ENCODE results near the gene DTHD1.

Gene DTHD1

DNA sequence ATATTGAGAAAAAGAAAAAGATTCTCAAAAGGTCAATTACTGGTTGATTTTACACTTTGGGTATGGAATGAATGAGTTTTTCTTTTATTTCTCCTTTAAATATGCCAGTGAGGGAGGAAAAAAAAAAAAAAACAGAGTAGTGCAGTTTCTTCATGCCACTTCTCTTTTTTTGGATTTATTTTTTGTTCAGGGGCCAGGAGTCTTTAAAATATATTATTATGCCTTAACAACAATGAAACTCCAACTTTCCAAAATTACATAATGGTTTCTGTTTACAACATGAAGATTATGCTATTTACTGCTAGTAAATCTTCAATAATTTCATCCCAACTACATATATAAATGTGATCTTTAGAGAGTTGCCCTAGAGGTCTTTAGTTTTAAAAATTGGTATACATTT, 31.9 kb downstream of the DTHD1 start:
- DNase-seq (ENCODE audit: low read depth in 3 of 3, low spot score in 1 of 3): no peak

DNA sequence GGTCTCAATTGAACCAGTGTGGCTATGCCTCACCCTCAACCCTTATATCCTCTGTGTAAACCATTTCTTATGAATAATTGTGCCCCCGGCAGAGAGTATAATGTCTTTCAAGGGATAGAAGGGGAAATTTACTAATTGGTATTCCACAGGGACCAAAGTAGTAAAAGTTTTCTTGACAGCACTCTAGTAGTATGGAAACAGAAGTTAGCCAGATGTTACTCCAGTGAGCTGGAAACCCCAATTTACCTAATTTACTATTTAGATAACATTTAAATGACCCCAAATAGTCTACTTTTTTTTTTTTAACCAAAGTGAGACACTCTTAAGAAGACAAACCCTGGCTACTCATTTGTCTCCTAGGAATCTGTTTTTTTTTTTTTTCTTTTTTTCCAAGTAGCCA, 32.3 kb downstream of the DTHD1 start:
- DNase-seq (ENCODE audit: low read depth in 3 of 3, low spot score in 1 of 3): no peak

DNA sequence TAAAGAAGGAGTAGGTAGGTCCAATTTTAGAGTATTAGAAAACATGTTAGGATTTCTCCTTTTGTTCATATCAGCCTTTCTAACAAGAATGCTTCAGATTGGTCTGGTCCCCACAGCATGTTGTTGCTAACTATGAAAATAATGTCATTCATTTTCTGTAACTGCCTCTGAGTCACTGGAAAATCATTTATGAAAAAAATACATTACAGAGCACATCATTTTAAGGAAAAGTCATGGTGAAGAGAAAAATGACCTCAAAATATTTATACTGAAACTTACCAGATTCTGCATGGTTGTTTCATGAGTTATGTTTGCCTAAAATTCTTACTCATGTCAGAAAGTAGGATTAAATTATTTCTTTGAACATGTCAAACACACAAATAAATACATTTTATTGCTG, 35.2 kb downstream of the DTHD1 start:
- DNase-seq (ENCODE audit: low read depth in 3 of 3, low spot score in 1 of 3): no peak

DNA sequence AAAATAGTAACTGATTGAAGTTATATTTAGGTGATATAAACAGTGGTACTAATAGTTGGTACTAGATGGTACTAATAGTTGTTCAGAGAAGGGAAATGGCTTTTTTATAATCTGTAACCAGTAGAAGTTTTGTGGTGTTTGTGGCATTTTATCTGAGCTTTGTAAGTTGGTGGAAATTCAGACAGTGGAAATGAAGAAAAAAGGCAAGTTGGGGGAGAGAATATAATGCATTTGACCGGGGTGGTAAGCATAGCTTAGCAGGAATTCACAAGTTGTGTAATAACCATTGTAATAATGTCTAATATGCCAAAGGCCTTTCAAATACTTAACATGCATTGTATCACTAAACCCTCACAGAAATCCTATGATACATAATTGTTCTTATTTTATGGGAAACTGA, 36.3 kb downstream of the DTHD1 start:
- no peak for DNase-seq (ENCODE audit: low read depth in 3 of 3, low spot score in 1 of 3)

DNA sequence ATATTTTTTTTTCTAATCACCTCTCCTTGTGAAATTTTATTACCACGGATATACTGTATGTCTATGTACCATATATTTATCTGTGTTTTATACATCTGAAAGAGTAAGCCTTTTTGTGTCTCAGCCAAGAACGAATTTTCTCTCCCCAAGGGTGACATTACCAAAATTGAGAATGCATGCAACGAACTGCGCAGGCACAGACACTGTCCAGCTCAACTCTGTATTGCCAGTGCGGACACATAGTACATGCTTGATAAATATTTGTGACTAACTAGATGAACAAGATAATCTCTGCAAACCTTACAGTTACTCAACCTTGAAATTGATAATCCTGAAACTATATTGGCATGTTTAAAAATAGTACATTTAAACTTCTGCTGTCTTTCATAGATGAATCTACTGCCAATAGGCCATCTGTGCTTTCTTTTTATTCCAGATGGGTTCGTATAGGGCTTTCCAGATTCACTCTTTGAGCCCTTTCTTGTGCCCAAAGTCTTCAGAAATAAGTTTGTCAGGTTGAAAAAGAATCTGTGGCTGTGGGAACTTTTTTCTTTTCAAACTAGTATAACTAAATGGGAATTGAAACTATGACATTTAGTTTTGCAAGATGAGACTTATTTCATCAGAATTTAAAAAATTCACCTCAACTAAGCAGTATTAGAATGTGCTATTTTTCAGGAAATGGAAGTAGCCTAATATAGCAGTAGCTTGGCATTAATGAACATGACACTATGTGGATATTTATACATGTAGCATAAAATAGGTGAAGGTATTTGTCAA, 38.9 kb downstream of the DTHD1 start:
- no peak for DNase-seq (ENCODE audit: low read depth in 3 of 3, low spot score in 1 of 3)

- no peak for DNase-seq (ENCODE audit: low read depth in 3 of 3, low spot score in 1 of 3)
Measured at GRCh38 chr4:36321176-36321575, 39.8 kb downstream of the DTHD1 start.

GRCh38 chr4:36322921-36323354, 41.5 kb downstream of the DTHD1 start:
- no peak for DNase-seq (ENCODE audit: low read depth in 3 of 3, low spot score in 1 of 3)

DNA sequence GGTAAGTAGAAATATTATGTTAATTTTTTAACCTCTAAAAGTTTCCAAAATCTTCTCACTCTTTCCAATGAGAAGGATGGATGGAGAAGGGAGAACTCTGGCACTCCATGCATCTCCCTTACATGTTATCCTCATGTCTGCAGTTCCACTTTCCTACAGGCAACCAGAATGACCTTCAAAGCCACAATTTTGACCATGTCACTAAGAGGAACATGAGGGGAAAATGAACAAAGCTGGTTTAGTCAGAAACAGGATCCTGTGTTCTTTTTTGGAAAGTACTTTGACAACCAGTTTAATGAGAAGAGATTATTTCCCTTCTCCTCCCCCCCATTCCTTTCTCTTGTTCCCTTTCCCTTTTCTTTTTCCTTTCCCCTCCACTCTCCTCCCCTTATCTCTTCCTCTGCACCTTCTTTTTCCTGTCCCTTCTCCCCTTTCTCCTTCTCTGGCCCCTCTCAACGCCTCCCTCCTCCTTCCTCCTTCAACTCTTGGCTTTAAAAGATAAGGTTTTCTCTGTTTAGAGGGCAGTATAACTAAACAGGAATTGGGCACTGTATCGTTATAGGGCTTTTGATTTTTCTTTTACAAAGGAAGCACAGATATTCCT, 42.5 kb downstream of the DTHD1 start:
- DNase-seq (ENCODE audit: low read depth in 3 of 3, low spot score in 1 of 3): no peak

DNA sequence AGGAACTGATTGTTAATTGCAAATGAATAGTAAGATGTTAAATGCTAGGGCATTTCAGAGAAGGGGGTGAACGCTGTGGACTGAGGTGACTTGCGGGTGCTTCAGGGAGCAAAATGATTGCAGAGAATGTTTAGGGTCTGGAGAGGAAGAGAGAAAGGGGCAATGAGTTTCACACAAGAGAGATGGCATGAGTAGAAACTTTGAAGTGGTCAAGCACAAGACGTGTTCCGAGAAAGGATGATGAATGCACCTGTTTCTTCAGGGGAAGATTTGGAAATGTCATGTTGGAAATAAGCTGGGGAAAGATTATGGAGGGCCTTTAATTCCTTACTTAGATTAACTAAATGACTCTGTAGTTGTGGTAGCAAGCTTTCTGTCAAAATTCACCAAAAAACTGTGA, 43.4 kb downstream of the DTHD1 start:
- no peak for DNase-seq (ENCODE audit: low read depth in 3 of 3, low spot score in 1 of 3)

DNA sequence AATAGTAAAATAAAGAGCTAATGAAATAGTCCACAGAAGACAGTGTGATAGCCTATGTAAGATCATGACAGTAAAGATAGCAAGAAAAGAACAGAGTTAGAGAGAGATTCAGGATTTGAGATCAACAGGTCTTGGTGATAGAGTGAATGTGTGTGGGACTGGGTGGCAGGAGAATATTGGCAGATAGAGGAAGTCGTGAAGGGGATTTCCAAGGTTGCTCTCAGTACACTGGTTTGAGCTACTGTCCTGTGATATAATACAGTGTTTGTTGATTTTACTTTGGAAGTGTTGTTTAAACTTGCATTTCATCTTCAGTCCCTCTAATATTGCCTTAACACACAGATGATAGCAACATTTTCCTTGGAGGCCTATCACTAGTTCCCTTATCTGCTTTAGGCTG, 44.1 kb downstream of the DTHD1 start:
- DNase-seq (ENCODE audit: low read depth in 3 of 3, low spot score in 1 of 3): no peak

DNA sequence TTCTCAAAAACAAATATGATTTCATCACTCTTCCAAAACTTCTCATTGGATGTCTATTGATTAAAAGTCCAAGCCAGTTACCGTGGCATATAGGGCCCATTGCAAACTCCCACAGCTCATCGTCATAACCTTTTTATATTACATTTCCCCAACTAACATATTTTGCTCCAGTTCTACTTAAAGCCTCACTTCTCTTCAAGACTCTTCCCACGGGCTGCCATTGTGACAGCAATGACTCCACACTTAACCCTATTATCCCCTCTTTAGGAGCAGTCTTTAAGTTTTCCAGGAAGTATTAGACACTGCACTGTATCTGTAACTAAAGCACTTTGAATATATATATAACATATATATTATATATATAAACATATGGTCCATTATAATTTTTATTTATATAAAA, 44.5 kb downstream of the DTHD1 start:
- DNase-seq (ENCODE audit: low read depth in 3 of 3, low spot score in 1 of 3): no peak

DNA sequence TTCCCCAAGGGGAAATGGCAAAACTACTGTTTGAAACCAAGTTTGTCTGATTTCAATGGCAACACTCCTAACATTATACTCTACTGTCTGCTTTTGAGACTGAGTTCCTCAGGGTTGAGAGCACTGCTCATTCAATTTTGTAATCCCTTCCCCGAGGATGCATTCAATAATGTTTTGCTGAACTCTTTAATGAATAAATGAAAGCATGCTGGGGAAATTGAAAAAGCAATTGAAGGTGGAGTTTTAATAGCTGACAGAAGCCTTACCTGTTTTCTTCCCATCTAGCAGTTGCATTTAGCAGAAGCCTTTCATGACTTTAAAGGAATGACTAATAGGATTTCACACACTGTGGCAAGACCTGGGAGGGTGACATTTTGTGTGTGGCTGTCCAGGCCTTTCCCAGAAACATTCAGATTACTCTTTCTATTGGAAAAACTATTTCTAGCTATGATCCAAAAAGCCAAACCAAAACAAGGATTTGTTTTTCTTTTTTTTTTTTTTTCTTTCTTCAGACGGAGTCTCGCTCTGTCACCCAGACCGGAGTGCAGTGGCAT, 45.1 kb downstream of the DTHD1 start:
- DNase-seq (ENCODE audit: low read depth in 3 of 3, low spot score in 1 of 3): no peak

- DNase-seq (ENCODE audit: low read depth in 3 of 3, low spot score in 1 of 3): no peak
Measured at GRCh38 chr4:36327400-36327799, 46.0 kb downstream of the DTHD1 start.

- DNase-seq (ENCODE audit: low read depth in 3 of 3, low spot score in 1 of 3): no peak
Measured at GRCh38 chr4:36328130-36328529, 46.7 kb downstream of the DTHD1 start.

- DNase-seq (ENCODE audit: low read depth in 3 of 3, low spot score in 1 of 3): no peak
Measured at GRCh38 chr4:36329228-36329627, 47.8 kb downstream of the DTHD1 start.

DNA sequence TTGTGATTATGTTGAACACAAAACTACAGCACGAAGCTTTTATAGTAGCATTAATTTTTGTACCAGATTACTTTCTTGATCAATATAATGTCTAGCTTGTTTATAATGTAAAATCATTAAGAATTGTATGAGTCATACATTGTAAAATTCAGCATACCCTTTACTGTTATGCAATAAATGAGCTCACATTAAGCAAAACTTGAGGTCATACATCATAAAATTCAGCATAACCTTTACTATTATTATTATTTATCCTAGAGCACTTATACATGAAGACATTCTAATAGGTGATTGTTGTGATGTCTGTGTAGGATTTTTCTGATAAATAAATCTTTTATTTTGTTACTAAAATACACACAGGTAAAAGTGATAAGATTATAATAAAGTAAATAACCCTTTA, 49.4 kb downstream of the DTHD1 start:
- no peak for DNase-seq (ENCODE audit: low read depth in 3 of 3, low spot score in 1 of 3)

DNA sequence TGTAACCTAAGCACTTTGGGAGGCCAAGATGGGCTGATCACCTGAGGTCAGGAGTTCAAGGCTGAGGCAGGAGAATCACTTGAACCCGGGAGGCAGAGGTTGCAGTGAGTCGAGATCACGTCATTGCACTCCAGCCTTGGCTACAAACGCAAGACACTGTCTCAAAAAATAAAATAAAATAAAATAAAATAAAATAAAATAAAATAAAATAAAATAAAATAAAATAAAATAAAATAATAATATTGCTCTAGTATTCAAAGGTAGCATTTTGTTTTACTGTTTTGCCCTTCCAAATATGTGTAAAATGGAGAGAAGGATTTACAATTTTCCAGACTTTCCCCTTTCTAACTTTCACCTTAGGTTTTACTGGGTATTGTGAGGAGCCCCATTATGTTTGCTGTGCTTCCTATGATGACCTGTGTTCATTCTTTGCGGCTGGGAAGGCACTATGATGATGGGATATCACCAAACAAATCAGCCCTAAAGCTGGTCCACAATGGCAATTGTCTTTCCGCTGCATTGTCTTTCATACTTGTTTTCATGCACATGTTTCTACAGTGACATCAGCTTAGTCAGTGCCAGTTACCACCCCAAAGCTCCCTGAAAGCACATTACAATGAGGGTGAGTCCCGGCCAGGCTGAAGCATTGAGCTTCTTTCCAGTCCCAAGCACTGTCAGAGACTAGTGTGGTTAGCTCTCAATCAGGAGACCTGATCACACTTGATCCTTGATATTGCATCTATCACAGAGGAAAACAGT, 50.8 kb downstream of the DTHD1 start:
- no peak for DNase-seq (ENCODE audit: low read depth in 3 of 3, low spot score in 1 of 3)

DNA sequence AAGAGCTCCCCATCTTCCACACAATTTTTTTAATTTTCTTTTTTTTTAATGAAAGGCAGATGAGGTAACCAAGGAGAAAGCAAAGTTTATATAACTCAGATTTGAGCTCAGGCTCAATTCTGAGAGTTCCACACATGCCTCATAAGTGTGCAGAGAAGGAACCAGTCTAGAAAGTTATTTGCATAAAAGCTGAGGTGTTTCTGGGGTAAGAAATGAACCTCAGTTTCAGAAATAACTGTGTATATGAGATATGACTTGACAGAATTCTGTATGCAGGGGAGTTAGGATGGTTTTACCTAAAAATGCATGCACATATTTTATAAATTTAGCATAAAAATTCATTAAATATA, 51.3 kb downstream of the DTHD1 start:
- DNase-seq (ENCODE audit: low read depth in 3 of 3, low spot score in 1 of 3): no peak

DNA sequence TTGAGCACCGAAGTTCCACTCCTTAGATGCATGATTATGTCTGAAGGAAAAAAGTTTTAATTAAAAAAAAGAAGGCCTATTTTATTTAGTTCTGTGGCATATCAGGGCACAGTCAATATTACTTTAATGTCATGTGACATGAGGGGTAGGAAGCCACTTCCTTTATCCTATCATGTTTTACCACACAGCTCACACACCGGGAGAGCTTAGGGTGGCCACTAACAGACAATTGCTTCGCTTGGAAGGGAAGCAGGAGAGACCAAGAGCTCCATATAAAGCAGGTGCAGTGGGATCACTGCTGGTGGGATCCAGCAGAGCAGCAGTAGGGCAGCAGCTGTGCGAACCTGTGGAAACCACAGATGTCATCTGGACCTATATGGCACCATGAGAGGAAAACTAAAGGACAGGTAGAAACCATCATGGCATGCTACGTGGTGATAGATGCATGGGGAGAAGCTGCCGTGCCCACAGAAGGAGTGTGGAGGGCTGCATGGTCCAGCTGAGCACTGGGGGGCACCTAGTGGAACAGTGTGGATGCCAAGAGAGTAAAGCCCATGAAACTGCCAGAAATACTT, 52.0 kb downstream of the DTHD1 start:
- no peak for DNase-seq (ENCODE audit: low read depth in 3 of 3, low spot score in 1 of 3)

GRCh38 chr4:36337665-36338185, 56.3 kb downstream of the DTHD1 start:
- no peak for DNase-seq (ENCODE audit: low read depth in 3 of 3, low spot score in 1 of 3)

- DNase-seq (ENCODE audit: low read depth in 3 of 3, low spot score in 1 of 3): no peak
Measured at GRCh38 chr4:36338973-36339372, 57.6 kb downstream of the DTHD1 start.

DNA sequence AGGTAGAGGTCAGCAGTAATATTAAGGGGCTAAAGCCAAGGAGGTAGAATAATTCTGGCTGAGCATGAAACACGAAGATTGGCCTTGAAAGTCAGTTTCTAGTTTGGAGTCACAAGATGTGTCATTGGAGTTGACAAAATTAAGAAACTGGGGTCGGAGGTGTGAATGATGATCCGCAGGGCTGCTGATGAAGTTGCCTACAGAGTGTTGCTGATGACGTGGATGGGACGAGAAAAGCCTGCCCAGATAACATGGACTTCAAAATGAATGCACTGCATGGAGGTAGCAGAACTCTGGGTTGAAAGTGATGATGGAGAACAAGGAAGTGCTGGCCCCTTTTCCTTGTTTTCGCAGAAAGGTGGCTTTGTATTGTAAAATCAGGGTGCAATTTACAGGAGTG, 60.5 kb downstream of the DTHD1 start:
- no peak for DNase-seq (ENCODE audit: low read depth in 3 of 3, low spot score in 1 of 3)
